ENCODE measurements around the gene TNFSF10. TPM values are rescaled to one million over a fixed set of nuclear protein-coding genes. Genes with fewer than 3 reads are reported as not detected.

The TNFSF10 gene
- total and polyA plus RNA-seq, 10 of the 15 experiments (the other 5 are each of a cell fraction or from before 2014, with no cell fraction given), result 2.1 to 12.3 (median 4.4) TPM

DNA sequence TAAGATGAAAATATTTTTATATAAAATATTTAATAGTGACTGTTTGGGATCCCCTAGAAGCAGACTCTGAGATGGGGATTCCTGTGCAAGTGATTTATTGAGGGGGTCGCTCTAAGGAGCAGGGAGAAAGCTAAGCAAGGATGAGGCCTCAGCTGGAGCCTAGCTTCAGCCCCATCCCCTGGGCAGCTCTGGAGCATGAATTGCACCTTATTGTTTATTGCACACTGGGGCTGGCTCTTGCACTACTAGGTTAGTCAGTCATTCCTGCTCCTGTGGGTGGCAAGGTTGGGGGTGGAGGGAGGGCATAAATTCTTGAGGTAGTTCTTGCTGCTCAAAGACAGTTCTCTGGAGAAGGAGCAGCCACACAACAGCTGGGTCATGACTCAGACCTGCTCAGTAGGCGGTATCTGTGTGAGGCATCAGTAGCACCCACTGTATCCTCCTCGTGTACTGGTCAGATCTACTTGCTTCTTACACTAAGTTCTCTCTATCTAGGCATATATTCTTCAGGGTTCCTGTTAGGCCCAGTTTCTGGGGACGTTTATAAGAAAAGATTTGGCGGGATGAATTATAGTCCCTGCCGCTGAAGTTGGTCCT lies 27.2 kb upstream of the TNFSF10 start:
- SMC1A ChIA-PET (ENCODE audit: uncharacterized antibody, unreplicated experiment), result no interaction called here
- in situ Hi-C loops (cut with MboI) (no loop called here), intact Hi-C loops (cut with micrococcal nuclease; ENCODE audit: unreplicated experiment) (no loop called here)
- Histone ChIP-seq H3K9ac (ENCODE audit: control insufficient read depth, insufficient read depth, low read length) (no peak overlapping the region), H2AFZ (ENCODE audit: control insufficient read depth, low read depth, low read length) (no peak overlapping the region), H3K4me1 (ENCODE audit: control insufficient read depth, insufficient read depth, low read length) (peaks cover 11% of the 10 kb centered on the region), H3K9me3 (replicated peaks; ENCODE audit: control insufficient read depth, insufficient read depth, low read length) (no peaks in the 10 kb centered on the region), H3K27ac (ENCODE audit: control insufficient read depth, insufficient read depth) (no peak overlapping the region), H3K79me2 (ENCODE audit: control insufficient read depth, insufficient read depth, low read length) (no peaks in the 10 kb centered on the region), H3K27me3 (replicated peaks in 1 of 2; ENCODE audit: control insufficient read depth in 2 of 2, insufficient read depth in 2 of 2, low read length in 1 of 2) (no peaks in the 10 kb centered on the region), H3K4me3 (no peak overlapping the region), H3K4me2 (ENCODE audit: control insufficient read depth, insufficient read depth) (no peak overlapping the region), H3K36me3 (ENCODE audit: control insufficient read depth in 2 of 2, insufficient read depth in 2 of 2, low read length in 1 of 2) (no peaks in the 10 kb centered on the region), H4K20me1 (ENCODE audit: control insufficient read depth, insufficient read depth) (no peaks in the 10 kb centered on the region)
- no TSS peak for BruUV-seq (replicated peaks)
- FAIRE-seq, result no peak
- ATAC-seq, result peak; percentile 54; the same call in 2 of the 3 replicates
- RAD21 ChIA-PET (ENCODE audit: unreplicated experiment), result no interaction called here
- no peak for TF ChIP-seq MYC (IDR thresholded peaks at IDR 0.05; ENCODE audit: insufficient read depth, insufficient read length, insufficient replicate concordance, low read length, severe bottlenecking)
- TF ChIP-seq PBX3 (IDR thresholded peaks at IDR 0.05; ENCODE audit: insufficient replicate concordance, low read depth, low read length), result no peak
- TF ChIP-seq ZNF217 (IDR thresholded peaks at IDR 0.05), result no peak
- no peak for TF ChIP-seq CHD1 (IDR thresholded peaks at IDR 0.05; ENCODE audit: low read depth, low read length)
- TF ChIP-seq PAX5 (IDR thresholded peaks at IDR 0.05; ENCODE audit: borderline replicate concordance, low read depth, low read length), result no peak
- no peak for TF ChIP-seq BMI1 (IDR thresholded peaks at IDR 0.05; ENCODE audit: borderline replicate concordance)
- no peak for TF ChIP-seq BHLHE40 (IDR thresholded peaks at IDR 0.05; ENCODE audit: borderline replicate concordance in 1 of 2, low read depth in 2 of 2, low read length in 1 of 2)
- TF ChIP-seq IRF3 (IDR thresholded peaks at IDR 0.05), result no peak
- TF ChIP-seq NR2C2 (IDR thresholded peaks at IDR 0.05; ENCODE audit: borderline replicate concordance, control insufficient read depth, insufficient read length, low read depth), result no peak
- TF ChIP-seq CBFB (IDR thresholded peaks at IDR 0.05; ENCODE audit: low read depth), result no peak
- no peak for TF ChIP-seq POU2F2 (IDR thresholded peaks at IDR 0.05; ENCODE audit: borderline replicate concordance, low read depth, low read length)
- TF ChIP-seq TARDBP (IDR thresholded peaks at IDR 0.05; ENCODE audit: borderline replicate concordance), result no peak
- no peak for TF ChIP-seq RAD51 (IDR thresholded peaks at IDR 0.05)
- TF ChIP-seq SMC3 (IDR thresholded peaks at IDR 0.05; ENCODE audit: borderline replicate concordance, low read length), result no peak
- TF ChIP-seq TCF12 (IDR thresholded peaks at IDR 0.05; ENCODE audit: low read depth, low read length), result no peak
- TF ChIP-seq SPI1 (IDR thresholded peaks at IDR 0.05; ENCODE audit: borderline replicate concordance, insufficient read depth, low read depth, low read length), result no peak
- no peak for TF ChIP-seq CREM (IDR thresholded peaks at IDR 0.05; ENCODE audit: low read depth)
- whole genome bisulfite sequencing (ENCODE audit: insufficient coverage, insufficient replicate concordance, low lambda C conversion rate, missing lambda C conversion rate), result 68% methylated on average over 6 of the region's 6 CpGs
- CTCF ChIA-PET, result interaction anchor here (1.3 kb wide), 1 partner anchor 89 kb away, joined by 4 read pairs; no protein-coding TSS in a partner anchor
- DNase-seq (ENCODE audit: low read depth, low spot score), result no peak
- POLR2A ChIA-PET, result no interaction called here

Measured in GM12878 (cell line).